ENCODE results near the gene CYP39A1. TPM values are rescaled to one million over a fixed set of nuclear protein-coding genes. Genes with fewer than 3 reads are reported as not detected.
"Not testable (repeated sequence)": the region's sequence is repeated elsewhere in the genome, so short reads cannot be mapped to it uniquely, and the experiment has no call there.

Gene CYP39A1
- total and polyA plus RNA-seq, 9 donors: 0.90 to 3.1 (median 1.9) TPM

DNA sequence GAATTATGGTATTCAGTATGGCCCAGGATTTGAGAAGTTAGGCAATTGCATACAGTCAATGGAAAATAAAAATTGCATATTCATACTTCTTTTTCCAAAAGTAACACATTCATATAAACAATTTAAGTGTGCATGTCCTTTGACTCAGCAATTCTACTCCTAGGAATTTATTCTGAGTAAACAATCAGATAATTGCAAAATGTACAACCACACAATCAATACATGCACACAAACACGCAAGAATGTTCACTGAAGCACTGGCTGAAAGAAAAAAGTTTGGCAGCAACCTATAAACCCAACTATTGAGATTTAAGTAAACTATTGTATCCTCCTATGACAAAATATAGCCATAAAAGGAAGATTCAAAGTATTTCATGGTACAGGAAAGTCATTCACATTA is 1.6 kb downstream of the CYP39A1 start:
- WGBS (ENCODE audit: insufficient coverage): no CpG with 5 or more reads among the region's 1 CpG
- no peak for DNase-seq
- peaks cover 6% of the 10 kb centered on the region for H3K4me1 ChIP-seq (ENCODE audit: control insufficient read depth, insufficient read depth, low read length)

DNA sequence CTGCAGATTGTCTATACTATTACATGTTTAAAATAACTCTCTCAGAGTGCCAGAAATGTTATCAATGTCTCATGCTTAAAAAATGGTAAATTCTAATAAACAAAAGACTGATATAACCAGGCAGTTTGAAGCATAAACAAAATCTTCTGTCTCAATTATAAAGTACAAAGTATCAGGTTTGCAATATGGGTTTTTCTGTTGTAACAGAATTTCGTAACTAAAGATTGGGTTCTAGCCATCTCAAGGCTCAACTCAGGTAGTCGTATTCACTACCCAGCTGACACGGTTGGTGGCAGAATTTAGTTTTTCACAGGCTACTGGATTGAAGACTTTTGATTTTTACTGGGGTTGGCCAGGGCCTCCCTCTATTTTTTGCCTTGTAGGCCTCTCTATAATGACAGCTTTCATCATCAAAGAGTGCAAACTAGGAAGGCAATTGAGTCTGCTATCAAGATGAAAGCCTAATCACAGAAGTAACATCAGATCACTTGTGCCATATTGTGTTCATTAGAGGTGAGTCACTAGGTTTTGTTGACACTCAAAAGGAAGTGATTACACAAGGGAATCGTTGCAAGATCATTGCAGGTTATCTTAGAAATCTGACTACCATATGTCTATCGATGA is 3.6 kb downstream of the CYP39A1 start:
- no peaks in the 10 kb centered on the region for H3K36me3 ChIP-seq (ENCODE audit: control insufficient read depth, insufficient read depth, low read length)
- H3K9me3 ChIP-seq (replicated peaks; ENCODE audit: control insufficient read depth, low read depth, low read length): no peaks in the 10 kb centered on the region
- WGBS (ENCODE audit: insufficient coverage): no CpG with 5 or more reads among the region's 5 CpGs
- no peak for DNase-seq
- H3K4me1 ChIP-seq (ENCODE audit: control insufficient read depth, insufficient read depth, low read length): peaks cover 6% of the 10 kb centered on the region
- H3K4me3 ChIP-seq (ENCODE audit: low read length): no peak overlapping the region
- no peak overlapping the region for H3K27ac ChIP-seq (ENCODE audit: low read length)
- peaks cover 5% of the 10 kb centered on the region for H3K27me3 ChIP-seq (ENCODE audit: control insufficient read depth, insufficient read depth, low read length)

More for the DNA sequence above, 1.6 kb downstream of the CYP39A1 start:
- H3K27me3 ChIP-seq (ENCODE audit: control insufficient read depth, insufficient read depth, low read length): peaks cover 5% of the 10 kb centered on the region
- H3K36me3 ChIP-seq (ENCODE audit: control insufficient read depth, insufficient read depth, low read length): no peaks in the 10 kb centered on the region
- H3K9me3 ChIP-seq (replicated peaks; ENCODE audit: control insufficient read depth, low read depth, low read length): no peaks in the 10 kb centered on the region
- H3K27ac ChIP-seq (ENCODE audit: low read length): no peak overlapping the region
- no peak overlapping the region for H3K4me3 ChIP-seq (ENCODE audit: low read length)

DNA sequence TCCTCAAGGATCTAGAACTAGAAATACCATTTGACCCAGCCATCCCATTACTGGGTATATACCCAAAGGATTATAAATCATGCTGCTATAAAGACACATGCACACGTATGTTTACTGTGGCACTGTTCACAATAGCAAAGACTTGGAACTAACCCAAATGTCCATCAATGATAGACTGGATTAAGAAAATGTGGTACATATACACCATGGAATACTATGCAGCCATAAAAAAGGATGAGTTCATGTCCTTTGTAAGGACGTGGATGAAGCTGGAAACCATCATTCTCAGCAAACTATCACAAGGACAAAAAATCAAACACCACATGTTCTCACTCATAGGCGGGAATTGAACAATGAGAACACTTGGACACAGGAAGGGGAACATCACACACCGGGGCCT is 4.5 kb downstream of the CYP39A1 start:
- not testable (repeated sequence) for H3K27me3 ChIP-seq (ENCODE audit: control insufficient read depth, insufficient read depth, low read length); H3K27ac ChIP-seq (ENCODE audit: low read length); DNase-seq; H3K36me3 ChIP-seq (ENCODE audit: control insufficient read depth, insufficient read depth, low read length); H3K9me3 ChIP-seq (replicated peaks; ENCODE audit: control insufficient read depth, low read depth, low read length); H3K4me3 ChIP-seq (ENCODE audit: low read length); H3K4me1 ChIP-seq (ENCODE audit: control insufficient read depth, insufficient read depth, low read length)
- WGBS (ENCODE audit: insufficient coverage): no CpG with 5 or more reads among the region's 4 CpGs

DNA sequence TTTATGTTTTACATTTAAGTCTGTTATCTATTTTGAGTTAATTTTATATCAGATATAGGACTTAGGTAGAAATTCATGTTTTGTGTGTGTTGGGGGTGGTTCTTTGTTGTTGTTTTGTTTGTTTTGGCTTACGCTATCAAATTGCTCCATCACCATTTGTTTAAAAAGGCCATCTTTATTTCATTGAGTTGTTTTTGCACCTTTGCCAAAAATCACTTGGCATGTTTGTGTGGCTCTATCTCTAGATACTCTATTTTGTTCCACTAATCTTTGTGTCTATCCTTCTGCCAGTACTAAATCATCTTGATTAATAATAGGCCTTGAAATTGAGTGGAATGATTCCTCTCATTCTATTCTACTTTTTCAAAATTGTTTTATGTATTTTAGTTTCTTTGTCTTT is 7.4 kb downstream of the CYP39A1 start:
- H3K9me3 ChIP-seq (replicated peaks; ENCODE audit: control insufficient read depth, low read depth, low read length): no peaks in the 10 kb centered on the region
- no CpG with 5 or more reads among the region's 1 CpG for WGBS (ENCODE audit: insufficient coverage)

DNA sequence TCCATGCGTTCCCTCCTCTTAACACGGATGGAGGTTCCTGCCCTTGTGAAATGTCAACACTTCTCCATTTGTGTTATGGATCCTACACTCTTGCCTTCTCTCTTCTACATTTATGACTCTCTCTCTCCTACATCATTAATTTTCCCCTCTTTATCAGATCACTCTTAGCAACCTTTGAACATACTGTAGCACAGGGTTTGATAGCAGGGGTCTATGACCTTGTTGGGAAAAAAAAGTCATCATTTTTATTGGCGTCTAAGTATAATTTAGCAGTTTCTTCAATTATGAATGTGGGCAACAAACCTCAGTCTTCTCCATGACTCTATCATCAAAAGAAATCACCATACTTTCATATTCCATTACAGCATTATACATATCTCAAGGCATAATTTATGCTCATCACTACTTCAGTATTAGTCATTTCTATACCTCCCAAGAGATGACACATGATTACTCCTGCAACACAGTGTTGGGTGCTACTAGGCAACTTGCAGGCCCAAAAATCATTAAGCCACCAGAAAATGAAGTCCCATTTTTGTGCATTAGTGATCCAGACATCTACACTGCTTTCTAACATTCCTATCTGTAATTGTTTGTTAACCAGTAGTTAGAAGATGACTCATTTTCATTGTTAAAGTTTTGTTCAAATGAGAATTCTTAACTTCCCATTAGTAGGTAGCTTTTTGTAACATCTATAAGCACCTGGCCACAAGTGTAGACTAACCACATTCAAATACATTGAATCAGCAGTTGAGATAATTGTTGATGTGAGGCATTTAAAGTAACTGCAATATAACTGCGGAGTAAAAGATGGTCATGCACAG is 9.5 kb downstream of the CYP39A1 start:
- no peak overlapping the region for H3K4me3 ChIP-seq (ENCODE audit: low read length)

More for the DNA sequence above, 7.4 kb downstream of the CYP39A1 start:
- Histone ChIP-seq H3K36me3 (ENCODE audit: control insufficient read depth, insufficient read depth, low read length) (no peaks in the 10 kb centered on the region), H3K27ac (ENCODE audit: low read length) (no peak overlapping the region), H3K27me3 (ENCODE audit: control insufficient read depth, insufficient read depth, low read length) (no peaks in the 10 kb centered on the region), H3K4me3 (ENCODE audit: low read length) (no peak overlapping the region), H3K4me1 (ENCODE audit: control insufficient read depth, insufficient read depth, low read length) (no peaks in the 10 kb centered on the region)
- DNase-seq: no peak

DNA sequence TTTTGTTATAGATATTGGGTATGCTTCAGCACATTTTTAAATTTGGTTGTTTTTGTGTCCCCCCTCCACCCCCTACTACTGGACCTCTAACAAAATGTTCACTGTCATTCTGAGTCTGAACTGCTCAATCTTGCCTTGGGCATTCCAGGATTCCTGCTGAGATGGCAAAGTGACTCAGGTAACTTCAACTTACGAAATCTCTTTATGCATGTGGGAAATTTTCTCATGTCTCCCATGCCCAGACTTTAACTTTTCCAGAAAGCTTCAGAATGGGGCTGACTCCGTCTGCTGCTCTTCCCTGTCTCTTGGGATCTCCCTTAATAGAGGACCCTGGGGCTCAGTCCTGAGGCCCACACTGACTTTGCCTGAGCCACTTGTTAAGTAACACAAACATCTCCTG is 14.0 kb downstream of the CYP39A1 start:
- Histone ChIP-seq H3K27ac (ENCODE audit: low read length) (no peak overlapping the region), H3K9me3 (replicated peaks; ENCODE audit: control insufficient read depth, low read depth, low read length) (no peaks in the 10 kb centered on the region), H3K4me1 (ENCODE audit: control insufficient read depth, insufficient read depth, low read length) (no peaks in the 10 kb centered on the region), H3K4me3 (ENCODE audit: low read length) (no peak overlapping the region), H3K36me3 (ENCODE audit: control insufficient read depth, insufficient read depth, low read length) (no peaks in the 10 kb centered on the region), H3K27me3 (ENCODE audit: control insufficient read depth, insufficient read depth, low read length) (no peaks in the 10 kb centered on the region)
- 29% methylated on average over 1 of the region's 2 CpGs for WGBS (ENCODE audit: insufficient coverage)
- DNase-seq: no peak

More for the DNA sequence above, 9.5 kb downstream of the CYP39A1 start:
- no peak for DNase-seq
- H3K36me3 ChIP-seq (ENCODE audit: control insufficient read depth, insufficient read depth, low read length): no peaks in the 10 kb centered on the region
- H3K9me3 ChIP-seq (replicated peaks; ENCODE audit: control insufficient read depth, low read depth, low read length): no peaks in the 10 kb centered on the region
- H3K27ac ChIP-seq (ENCODE audit: low read length): no peak overlapping the region
- 74% methylated on average over 2 of the region's 4 CpGs for WGBS (ENCODE audit: insufficient coverage)
- no peaks in the 10 kb centered on the region for H3K27me3 ChIP-seq (ENCODE audit: control insufficient read depth, insufficient read depth, low read length)
- no peaks in the 10 kb centered on the region for H3K4me1 ChIP-seq (ENCODE audit: control insufficient read depth, insufficient read depth, low read length)

DNA sequence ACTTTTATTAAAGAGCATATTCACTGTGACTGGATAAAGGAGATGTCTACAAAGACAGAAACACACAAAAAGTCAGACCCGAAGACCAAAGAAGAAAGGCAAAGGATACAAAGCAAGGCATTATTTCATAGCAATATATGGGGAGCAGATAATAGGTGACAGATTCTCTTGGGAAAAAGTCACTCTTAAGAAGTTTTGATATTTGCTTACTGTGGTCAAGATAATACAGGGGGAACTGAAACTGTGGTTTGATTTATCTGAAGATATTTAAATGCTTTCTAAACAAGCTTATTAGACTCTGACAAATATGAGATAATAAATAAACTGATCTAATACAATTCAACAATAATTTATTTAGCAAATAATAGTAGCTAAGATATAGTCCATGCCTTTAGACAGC is 14.7 kb downstream of the CYP39A1 start:
- WGBS (ENCODE audit: insufficient coverage): no CpG with 5 or more reads among the region's 1 CpG
- Histone ChIP-seq H3K27me3 (ENCODE audit: control insufficient read depth, insufficient read depth, low read length) (no peaks in the 10 kb centered on the region), H3K4me1 (ENCODE audit: control insufficient read depth, insufficient read depth, low read length) (no peaks in the 10 kb centered on the region), H3K4me3 (ENCODE audit: low read length) (no peak overlapping the region), H3K9me3 (replicated peaks; ENCODE audit: control insufficient read depth, low read depth, low read length) (no peaks in the 10 kb centered on the region), H3K36me3 (ENCODE audit: control insufficient read depth, insufficient read depth, low read length) (no peaks in the 10 kb centered on the region), H3K27ac (ENCODE audit: low read length) (no peak overlapping the region)
- DNase-seq: no peak

DNA sequence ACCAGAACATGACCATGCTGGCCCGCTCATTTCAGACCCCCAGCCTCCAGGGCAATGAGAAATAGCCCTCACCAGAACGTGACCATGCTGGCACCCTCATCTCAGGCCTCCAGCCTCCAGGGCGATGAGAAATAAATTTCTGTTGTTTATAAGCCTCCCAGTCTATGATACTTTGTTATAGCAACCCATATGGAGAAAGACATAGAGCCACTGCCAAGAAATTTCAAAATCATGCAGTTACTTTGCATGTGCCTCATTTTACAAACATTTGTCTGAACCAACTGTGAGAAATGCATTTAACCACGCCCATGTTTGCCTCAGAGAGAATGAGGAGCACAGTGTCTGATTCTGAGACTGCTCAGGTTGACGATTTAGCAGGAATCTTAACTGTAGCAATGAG is 15.5 kb downstream of the CYP39A1 start:
- H3K9me3 ChIP-seq (replicated peaks; ENCODE audit: control insufficient read depth, low read depth, low read length): no peaks in the 10 kb centered on the region
- H3K27me3 ChIP-seq (ENCODE audit: control insufficient read depth, insufficient read depth, low read length): no peaks in the 10 kb centered on the region
- H3K27ac ChIP-seq (ENCODE audit: low read length): no peak overlapping the region
- WGBS (ENCODE audit: insufficient coverage): no CpG with 5 or more reads among the region's 5 CpGs
- H3K36me3 ChIP-seq (ENCODE audit: control insufficient read depth, insufficient read depth, low read length): no peaks in the 10 kb centered on the region
- peak; percentile 44 for DNase-seq
- H3K4me3 ChIP-seq (ENCODE audit: low read length): no peak overlapping the region
- H3K4me1 ChIP-seq (ENCODE audit: control insufficient read depth, insufficient read depth, low read length): no peaks in the 10 kb centered on the region

DNA sequence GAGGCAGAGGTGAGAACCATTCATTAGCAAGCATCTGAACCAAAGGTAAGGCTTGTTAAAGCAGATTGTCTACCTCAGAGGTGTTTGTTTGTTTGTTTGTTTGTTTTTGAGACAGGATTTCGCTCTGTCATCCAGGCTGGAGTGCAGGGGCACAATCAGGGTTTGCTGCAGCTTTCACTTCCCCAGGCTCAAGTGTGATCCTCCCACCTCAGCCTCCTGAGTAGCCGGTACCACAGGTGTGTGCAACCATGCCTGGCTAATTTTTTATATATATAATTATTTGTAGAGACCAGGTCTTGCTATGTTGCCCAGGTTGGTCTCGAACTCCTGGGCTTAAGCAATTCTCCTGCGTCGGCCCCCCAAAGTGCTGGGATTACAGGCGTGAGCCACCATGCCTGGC is 17.2 kb downstream of the CYP39A1 start:
- Histone ChIP-seq H3K36me3 (ENCODE audit: control insufficient read depth, insufficient read depth, low read length) (no peaks in the 10 kb centered on the region), H3K4me1 (ENCODE audit: control insufficient read depth, insufficient read depth, low read length) (no peaks in the 10 kb centered on the region), H3K4me3 (ENCODE audit: low read length) (no peak overlapping the region), H3K9me3 (replicated peaks; ENCODE audit: control insufficient read depth, low read depth, low read length) (no peaks in the 10 kb centered on the region), H3K27ac (ENCODE audit: low read length) (no peak overlapping the region), H3K27me3 (ENCODE audit: control insufficient read depth, insufficient read depth, low read length) (no peaks in the 10 kb centered on the region)
- 90% methylated on average over 4 of the region's 6 CpGs for WGBS (ENCODE audit: insufficient coverage)
- DNase-seq: no peak

DNA sequence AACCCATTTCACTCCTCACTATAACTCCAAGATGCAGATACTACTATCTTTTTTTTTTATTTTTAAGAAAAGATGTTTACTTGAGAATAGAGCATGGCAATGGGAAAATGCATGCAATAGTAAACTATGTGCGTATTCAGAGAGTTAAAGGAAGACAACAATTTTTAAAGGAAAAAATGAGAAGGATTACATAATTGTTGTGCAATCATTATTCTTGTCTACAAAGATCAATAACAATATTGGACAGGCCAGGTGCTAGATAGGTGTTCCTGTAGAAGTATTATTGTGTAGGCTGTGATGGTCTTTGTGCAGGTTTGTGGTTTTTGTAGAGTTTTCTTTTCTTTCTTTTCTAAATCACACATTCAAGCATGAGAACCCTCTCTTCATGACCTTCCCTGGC is 20.6 kb downstream of the CYP39A1 start:
- Histone ChIP-seq H3K9me3 (replicated peaks; ENCODE audit: control insufficient read depth, low read depth, low read length) (no peaks in the 10 kb centered on the region), H3K4me1 (ENCODE audit: control insufficient read depth, insufficient read depth, low read length) (no peaks in the 10 kb centered on the region), H3K36me3 (ENCODE audit: control insufficient read depth, insufficient read depth, low read length) (no peaks in the 10 kb centered on the region), H3K27ac (ENCODE audit: low read length) (no peak overlapping the region), H3K27me3 (ENCODE audit: control insufficient read depth, insufficient read depth, low read length) (no peaks in the 10 kb centered on the region), H3K4me3 (ENCODE audit: low read length) (no peak overlapping the region)
- no peak for DNase-seq
- WGBS (ENCODE audit: insufficient coverage): no CpG with 5 or more reads among the region's 1 CpG
